ENCODE measurements around the gene CEACAM18. TPM values are rescaled to one million over a fixed set of nuclear protein-coding genes. Genes with fewer than 3 reads are reported as not detected.

The CEACAM18 gene
- total and polyA plus RNA-seq, 2 donors (not counting 1 experiment from before 2014, with no cell fraction given): not detected

- Histone ChIP-seq H2AFZ (ENCODE audit: insufficient read depth, low read depth, low read length, poor library complexity, severe bottlenecking) (no peak overlapping the region), H3K27me3 (replicated peaks in 1 of 4; ENCODE audit: control extremely low read depth in 1 of 4, control insufficient read depth in 3 of 4, insufficient read depth in 4 of 4, low read length in 3 of 4) (no peaks in the 10 kb centered on the region), H3K4me2 (replicated peaks; ENCODE audit: low read depth, low read length, poor library complexity, severe bottlenecking) (no peak overlapping the region), H3K27ac (ENCODE audit: low read length in 2 of 2) (no peak overlapping the region), H3K79me2 (ENCODE audit: control insufficient read depth, insufficient read depth, low read length) (no peaks in the 10 kb centered on the region), H3K4me3 (ENCODE audit: control extremely low read depth in 1 of 5, extremely low read depth in 1 of 5, insufficient read depth in 1 of 5, low read depth in 2 of 5, low read length in 4 of 5) (no peak overlapping the region), H3K4me1 (ENCODE audit: control insufficient read depth in 2 of 2, insufficient read depth in 2 of 2, low read length in 2 of 2) (peaks cover 14 to 22% of the 10 kb centered on the region in 2 donors), H4K20me1 (ENCODE audit: control insufficient read depth, insufficient read depth, low read length, poor library complexity, severe bottlenecking) (no peaks in the 10 kb centered on the region), H3K9me3 (ENCODE audit: control extremely low read depth in 1 of 3, control insufficient read depth in 2 of 3, insufficient read depth in 1 of 3, low read length in 2 of 3) (peaks cover 0 to 14% (median 3%) of the 10 kb centered on the region in 3 donors), H3K9ac (ENCODE audit: low read length) (no peak overlapping the region), H3K36me3 (replicated peaks in 1 of 2; ENCODE audit: control extremely low read depth in 1 of 2, control insufficient read depth in 1 of 2, extremely low read depth in 1 of 2, insufficient read depth in 2 of 2, low read length in 1 of 2) (peaks cover 0 to 21% of the 10 kb centered on the region in 2 experiments)
- H3K27me3 Mint-ChIP-seq: no peaks in the 10 kb centered on the region
- ATAC-seq (ENCODE audit: low read depth) (no peak), DNase-seq (no peak)
- H3K9me3 Mint-ChIP-seq (ENCODE audit: insufficient read depth): peaks cover 2% of the 10 kb centered on the region
- ChIA-PET CTCF (interaction anchor here (0.6 to 1.6 kb wide), 5 partner anchors 8 to 138 kb away, joined by 3 to 6 read pairs (median 4); no protein-coding TSS in a partner anchor), POLR2A (no interaction called here)
- TF ChIP-seq CTCF (IDR thresholded peaks at IDR 0.05) (no peak), EZH2 (IDR thresholded peaks at IDR 0.05; ENCODE audit: borderline replicate concordance, insufficient read depth, low read depth, low read length, poor library complexity, severe bottlenecking) (no peak)
- intact Hi-C loops (cut with micrococcal nuclease): no loop called here
- no peak overlapping the region for H3K27ac Mint-ChIP-seq
- no peak overlapping the region for H3K4me3 Mint-ChIP-seq
- 80% methylated on average over 1 of the region's 2 CpGs for WGBS (ENCODE audit: insufficient coverage)
- peaks cover 47% of the 10 kb centered on the region for H3K4me1 Mint-ChIP-seq
These were observed 43.4 kb downstream of the CEACAM18 start for GRCh38 chr19:51521781-51522180.

GRCh38 chr19:51524666-51525264, 46.4 kb downstream of the CEACAM18 start:
- Mint-ChIP-seq H3K9me3 (ENCODE audit: insufficient read depth) (no peaks in the 10 kb centered on the region), H3K27me3 (no peaks in the 10 kb centered on the region), H3K4me3 (no peak overlapping the region), H3K27ac (no peak overlapping the region), H3K4me1 (peaks cover 71% of the 10 kb centered on the region)
- peaks cover 14 to 36% of the 10 kb centered on the region in 2 donors for H3K4me1 ChIP-seq (ENCODE audit: control insufficient read depth in 2 of 2, insufficient read depth in 2 of 2, low read length in 2 of 2)
- DNase-seq (no peak), ATAC-seq (ENCODE audit: low read depth) (no peak)
- H3K36me3 ChIP-seq (replicated peaks in 1 of 2; ENCODE audit: control extremely low read depth in 1 of 2, control insufficient read depth in 1 of 2, extremely low read depth in 1 of 2, insufficient read depth in 2 of 2, low read length in 1 of 2): peaks cover 0 to 17% of the 10 kb centered on the region in 2 experiments
- no peak overlapping the region for H3K4me3 ChIP-seq (ENCODE audit: control extremely low read depth in 1 of 5, extremely low read depth in 1 of 5, insufficient read depth in 1 of 5, low read depth in 2 of 5, low read length in 4 of 5)
- CTCF ChIA-PET: interaction anchor here (0.9 to 2.8 kb wide), 5 partner anchors 9 to 135 kb away, joined by 4 to 13 read pairs (median 5); no protein-coding TSS in a partner anchor
- no peaks in the 10 kb centered on the region for H4K20me1 ChIP-seq (ENCODE audit: control insufficient read depth, insufficient read depth, low read length, poor library complexity, severe bottlenecking)
- H3K79me2 ChIP-seq (ENCODE audit: control insufficient read depth, insufficient read depth, low read length): no peaks in the 10 kb centered on the region
- H3K9ac ChIP-seq (ENCODE audit: low read length): no peak overlapping the region
- TF ChIP-seq EZH2 (IDR thresholded peaks at IDR 0.05; ENCODE audit: borderline replicate concordance, insufficient read depth, low read depth, low read length, poor library complexity, severe bottlenecking) (no peak), CTCF (IDR thresholded peaks at IDR 0.05) (no peak)
- H3K27me3 ChIP-seq (replicated peaks in 1 of 4; ENCODE audit: control extremely low read depth in 1 of 4, control insufficient read depth in 3 of 4, insufficient read depth in 4 of 4, low read length in 3 of 4): no peaks in the 10 kb centered on the region
- H3K27ac ChIP-seq (ENCODE audit: low read length in 2 of 2): no peak overlapping the region
- intact Hi-C loops (cut with micrococcal nuclease): no loop called here
- H3K4me2 ChIP-seq (replicated peaks; ENCODE audit: low read depth, low read length, poor library complexity, severe bottlenecking): no peak overlapping the region
- H3K9me3 ChIP-seq (ENCODE audit: control extremely low read depth in 1 of 3, control insufficient read depth in 2 of 3, insufficient read depth in 1 of 3, low read length in 2 of 3): peaks cover 0 to 9% (median 0%) of the 10 kb centered on the region in 3 donors
- H2AFZ ChIP-seq (ENCODE audit: insufficient read depth, low read depth, low read length, poor library complexity, severe bottlenecking): no peak overlapping the region
- 84% methylated on average over 6 of the region's 8 CpGs for WGBS (ENCODE audit: insufficient coverage)
- POLR2A ChIA-PET: no interaction called here

Data from B cell (primary cell).